GM21717 (cell line): Measurements from ENCODE around the gene AGT.
"Not testable (repeated sequence)": the region's sequence is repeated elsewhere in the genome, so short reads cannot be mapped to it uniquely, and the experiment has no call there.

Experiments used
- ATAC-seq: cut with Tn5 transposase; IDR thresholded peaks from one replicate; pipeline ENCODE4 v1.9.1; 2021; ENCODE audit warnings: mild to moderate bottlenecking, moderate library complexity; ENCODE audit not compliant: unreplicated experiment

The AGT gene

GRCh38 chr1:230708631-230709580 lies 5.0 kb downstream of the AGT start:
- ATAC-seq, result no peak

GRCh38 chr1:230707732-230708630 lies 5.9 kb downstream of the AGT start:
- no peak for ATAC-seq

DNA sequence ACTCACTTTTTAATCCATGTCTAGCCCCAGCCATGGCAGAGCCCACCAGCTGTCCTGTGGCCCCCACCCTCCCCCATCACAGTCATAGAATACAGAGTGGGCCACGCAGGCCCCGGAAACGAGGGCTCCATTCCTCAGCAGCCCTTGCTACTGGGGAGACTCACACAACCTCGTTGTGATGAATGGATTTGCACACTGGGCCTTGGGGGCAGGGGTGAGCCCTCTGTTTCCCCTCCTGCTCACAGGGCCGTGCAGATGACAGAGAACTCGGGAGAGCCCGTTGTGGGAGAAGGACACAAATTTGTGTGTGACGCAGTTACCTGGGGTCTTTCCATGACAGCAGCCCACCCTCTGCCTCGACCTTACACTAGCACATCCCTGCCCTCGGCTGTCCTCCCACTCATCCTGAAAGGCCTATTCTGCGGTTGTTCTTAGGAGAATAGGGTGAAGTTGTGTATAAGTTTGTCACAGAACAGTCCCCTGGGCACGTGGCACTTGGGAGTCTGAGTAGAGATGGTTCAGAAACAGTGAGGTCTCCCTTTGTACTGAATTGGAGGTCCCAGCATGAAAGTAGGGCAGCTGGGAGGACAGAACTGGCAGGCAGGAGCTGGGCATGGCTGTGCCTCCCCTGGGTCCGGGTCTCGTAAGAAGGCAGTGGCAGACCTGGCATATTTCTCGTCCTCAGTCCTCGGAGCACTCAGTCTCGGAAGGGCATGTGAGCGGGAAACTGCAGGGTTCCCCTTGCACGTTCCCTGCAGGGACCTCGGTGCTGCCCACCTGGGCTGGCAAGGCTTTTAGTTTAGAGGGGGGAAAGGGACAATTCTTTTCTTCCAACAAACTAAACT lies 6.8 kb downstream of the AGT start:
- ATAC-seq, result no peak

DNA sequence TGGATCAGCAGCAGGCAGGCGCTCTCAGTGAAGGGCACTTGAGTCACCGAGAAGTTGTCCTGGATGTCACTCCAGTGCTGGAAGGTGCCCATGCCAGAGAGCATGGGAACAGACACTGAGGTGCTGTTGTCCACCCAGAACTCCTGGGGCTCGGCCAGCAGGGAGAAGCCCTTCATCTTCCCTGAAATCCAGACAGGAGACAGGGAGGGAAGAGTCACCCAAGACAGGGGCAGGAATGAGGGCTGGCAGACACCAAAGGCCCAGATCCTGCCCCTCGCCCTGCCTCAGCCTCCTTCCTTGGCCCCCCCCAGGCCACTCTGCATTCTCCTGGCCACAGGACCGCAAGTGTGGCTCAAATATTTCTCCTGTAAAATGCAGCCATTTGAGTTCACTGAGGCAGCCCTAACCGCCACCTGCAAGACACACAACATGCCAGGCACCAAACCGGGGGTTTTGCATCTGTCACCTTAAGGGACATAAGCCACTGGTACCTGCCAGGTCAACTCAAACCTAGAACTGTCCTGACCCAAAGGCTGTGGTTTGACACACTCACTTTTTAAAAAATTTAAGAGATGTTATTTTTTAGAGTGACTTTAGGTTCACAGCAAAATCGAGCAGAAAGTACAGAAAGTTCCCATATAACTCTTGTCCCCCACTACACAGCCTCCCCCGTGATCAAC lies 7.8 kb downstream of the AGT start:
- no peak for ATAC-seq

- ATAC-seq, result no peak
Observed at GRCh38 chr1:230705289-230706019, 8.5 kb downstream of the AGT start.

GRCh38 chr1:230704830-230705229 lies 9.1 kb downstream of the AGT start:
- no peak for ATAC-seq

- no peak for ATAC-seq
Observed at GRCh38 chr1:230703679-230704385, 10.1 kb downstream of the AGT start.

DNA sequence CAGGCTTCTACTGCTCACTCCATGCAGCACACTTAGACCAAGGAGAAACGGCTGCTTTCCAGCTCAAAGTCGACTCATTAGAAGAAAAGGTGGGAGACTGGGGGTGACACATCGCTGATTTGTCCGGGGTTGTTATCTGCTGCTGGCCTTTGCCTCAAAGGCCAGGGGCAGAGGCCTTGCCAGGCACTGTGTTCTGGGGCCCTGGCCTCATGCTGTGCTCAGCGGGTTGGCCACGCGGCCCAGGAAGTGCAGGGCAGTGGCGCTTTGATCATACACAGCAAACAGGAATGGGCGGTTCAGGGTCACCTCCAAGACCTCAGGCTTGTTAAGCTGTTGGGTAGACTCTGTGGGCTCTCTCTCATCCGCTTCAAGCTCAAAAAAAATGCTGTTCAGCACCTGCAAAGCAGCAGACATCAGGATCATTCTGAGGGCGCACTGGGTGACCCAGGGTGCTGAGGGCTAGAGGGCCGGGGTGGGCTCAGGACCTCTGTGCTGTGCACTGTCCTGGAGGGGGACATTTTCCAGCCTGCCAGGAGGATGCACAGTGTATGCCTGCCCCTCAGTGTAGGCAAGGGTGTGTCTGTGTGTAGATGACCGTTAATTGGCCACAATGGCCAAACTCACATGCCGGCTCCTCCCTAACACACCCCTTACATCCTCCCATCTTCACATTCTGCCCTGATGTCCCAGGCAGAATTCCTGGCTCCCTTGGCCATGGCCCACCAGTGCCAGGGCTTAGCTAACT lies 10.8 kb downstream of the AGT start:
- ATAC-seq, result no peak

- ATAC-seq, result no peak
Observed at GRCh38 chr1:230701895-230702768, 11.8 kb downstream of the AGT start.

DNA sequence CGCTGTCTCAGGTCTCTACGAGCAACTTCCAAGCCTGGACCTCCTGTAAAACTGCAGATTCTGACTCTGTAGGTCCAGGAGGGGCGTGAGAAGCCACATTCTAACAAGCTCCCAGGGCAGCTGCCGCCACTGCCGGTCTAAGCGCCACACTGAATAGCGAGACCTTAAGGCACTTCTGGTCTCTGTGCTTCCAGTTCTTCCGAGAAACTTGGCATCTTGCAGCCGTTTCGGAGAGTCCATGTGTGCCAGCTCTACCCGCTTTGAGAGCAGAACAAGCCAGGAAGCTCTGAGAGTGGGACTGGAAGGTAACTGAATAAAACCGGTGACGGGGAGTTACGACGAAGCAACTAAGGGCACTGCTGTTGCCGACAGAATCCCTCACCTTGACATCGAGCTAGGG lies 12.5 kb downstream of the AGT start:
- ATAC-seq, result no peak

DNA sequence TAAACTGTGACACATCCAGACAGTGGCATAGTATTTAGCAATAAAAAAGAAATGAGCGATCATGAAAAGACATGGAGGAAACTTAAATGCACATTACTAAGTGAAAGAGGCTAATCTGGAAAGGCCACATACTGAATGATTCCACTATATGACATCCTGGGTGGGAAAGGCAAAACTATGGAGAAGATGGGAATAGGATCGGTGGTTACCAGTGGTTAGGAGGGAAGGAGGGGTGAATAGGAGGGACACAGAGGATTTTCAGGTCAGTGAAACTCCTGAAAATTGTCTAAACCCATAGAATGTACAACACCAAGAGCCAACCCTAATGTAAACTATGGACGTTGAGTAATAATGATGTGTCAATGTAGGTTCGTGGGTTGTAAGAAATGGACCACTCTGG lies 13.8 kb downstream of the AGT start:
- no peak for ATAC-seq

DNA sequence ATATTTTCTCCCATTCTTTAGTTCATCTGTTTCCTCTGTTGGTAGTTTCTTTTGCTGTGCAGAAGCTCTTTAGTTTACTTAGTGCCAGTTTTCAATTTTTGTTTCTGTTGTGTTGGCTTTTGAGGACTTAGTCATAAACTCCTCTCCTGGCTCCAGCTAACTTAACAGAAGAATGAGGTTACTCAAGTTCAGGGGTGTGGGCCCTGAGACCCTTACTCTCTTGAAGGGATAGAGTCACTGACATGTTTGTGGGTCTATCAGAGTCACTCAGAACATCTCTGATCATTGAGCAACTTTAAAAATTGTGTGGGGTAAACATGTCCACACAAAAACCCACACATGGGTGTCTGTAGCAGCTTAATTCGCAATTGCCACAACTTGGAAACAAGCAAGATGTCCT lies 14.2 kb downstream of the AGT start:
- no peak for ATAC-seq

DNA sequence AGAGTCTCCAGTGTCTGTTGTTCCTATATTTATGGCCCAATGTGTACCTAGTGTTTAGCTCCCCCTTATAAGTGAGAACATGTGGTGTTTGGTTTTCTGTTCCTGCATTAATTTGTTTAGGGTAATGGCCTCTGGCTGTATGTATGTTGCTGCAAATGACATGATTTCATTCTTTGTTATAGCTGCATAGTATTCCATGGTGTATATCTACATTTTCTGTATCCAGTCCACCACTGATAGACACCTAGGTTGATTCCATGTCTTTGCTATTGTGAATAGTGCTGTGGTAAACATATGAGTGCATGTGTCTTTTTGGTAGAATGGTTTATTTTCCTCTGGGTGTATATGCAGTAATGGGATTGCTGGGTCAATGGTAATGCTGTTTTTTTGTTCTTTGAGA lies 15.0 kb downstream of the AGT start:
- ATAC-seq, result not testable (repeated sequence)

- ATAC-seq, result no peak
Observed at GRCh38 chr1:230698130-230698529, 15.8 kb downstream of the AGT start.

GRCh38 chr1:230696722-230697437 lies 17.0 kb downstream of the AGT start:
- no peak for ATAC-seq

DNA sequence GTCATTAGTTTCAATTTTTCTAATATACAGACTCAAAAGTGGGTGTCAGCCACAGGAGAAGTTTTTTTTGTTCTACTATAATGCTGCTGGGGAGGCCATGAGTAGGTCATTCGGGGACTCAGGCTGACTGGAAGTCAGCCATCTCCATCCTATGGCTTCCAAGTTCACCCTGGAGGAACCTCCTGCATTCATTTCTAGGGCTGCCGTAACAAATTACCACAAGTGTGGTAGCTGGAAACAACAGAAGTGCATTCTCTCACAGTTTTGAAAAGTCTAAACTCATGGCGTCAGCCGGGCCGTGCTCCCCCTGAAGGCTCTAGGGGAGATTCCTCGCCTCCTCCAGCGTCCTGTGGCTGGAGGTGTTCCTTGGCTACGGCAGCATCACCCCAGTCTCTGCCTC lies 17.7 kb downstream of the AGT start:
- ATAC-seq, result no peak

DNA sequence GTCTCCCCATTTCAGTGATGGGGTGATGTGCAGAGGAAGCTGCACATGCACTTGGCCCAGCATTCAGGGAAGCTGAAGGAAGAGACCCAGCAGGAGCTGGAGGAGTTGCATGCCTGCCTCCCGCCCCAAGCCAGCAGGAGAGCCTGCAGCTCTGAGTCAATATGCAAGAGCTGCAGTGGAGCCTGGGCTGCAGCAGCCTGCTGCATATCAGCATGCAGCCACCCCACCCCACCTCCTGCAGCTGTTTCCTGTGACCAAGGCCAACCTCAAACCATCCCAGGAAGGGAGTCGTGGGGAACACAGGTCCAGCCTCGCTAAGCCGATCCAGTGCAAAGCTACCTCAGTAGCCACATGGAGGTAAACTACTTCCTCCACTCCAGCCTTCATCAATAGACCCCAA lies 18.9 kb downstream of the AGT start:
- ATAC-seq, result no peak
